ENCODE results near the gene MPRIP.
"Not testable (repeated sequence)": the region's sequence is repeated elsewhere in the genome, so short reads cannot be mapped to it uniquely, and the experiment has no call there.

MPRIP gene

GRCh38 chr17:17153709-17154108, 111.5 kb downstream of the MPRIP start:
- DNase-seq = no peak

GRCh38 chr17:17154556-17154955, 112.3 kb downstream of the MPRIP start:
- no peak for DNase-seq

GRCh38 chr17:17154981-17155380, 112.7 kb downstream of the MPRIP start:
- DNase-seq = peak; percentile 32

GRCh38 chr17:17155568-17155967, 113.3 kb downstream of the MPRIP start:
- DNase-seq = no peak

- DNase-seq = no peak
Measured at GRCh38 chr17:17156107-17156506, 113.8 kb downstream of the MPRIP start.

GRCh38 chr17:17156511-17156910, 114.3 kb downstream of the MPRIP start:
- no peak for DNase-seq

GRCh38 chr17:17157041-17157440, 114.8 kb downstream of the MPRIP start:
- DNase-seq = no peak

GRCh38 chr17:17158506-17158905, 116.2 kb downstream of the MPRIP start:
- DNase-seq = not testable (repeated sequence)

- DNase-seq = no peak
Measured at GRCh38 chr17:17159571-17159970, 117.3 kb downstream of the MPRIP start.

GRCh38 chr17:17161121-17161520, 118.9 kb downstream of the MPRIP start:
- no peak for DNase-seq

GRCh38 chr17:17161759-17162158, 119.5 kb downstream of the MPRIP start:
- no peak for DNase-seq

GRCh38 chr17:17164156-17164555, 121.9 kb downstream of the MPRIP start:
- no peak for DNase-seq

- DNase-seq = no peak
Measured at GRCh38 chr17:17164676-17165075, 122.4 kb downstream of the MPRIP start.

- DNase-seq = no peak
Measured at GRCh38 chr17:17165666-17166308, 123.5 kb downstream of the MPRIP start.

GRCh38 chr17:17166446-17166845, 124.2 kb downstream of the MPRIP start:
- DNase-seq = no peak

- no peak for DNase-seq
Measured at GRCh38 chr17:17167356-17167755, 125.1 kb downstream of the MPRIP start.

GRCh38 chr17:17167986-17168385, 125.7 kb downstream of the MPRIP start:
- DNase-seq = no peak

GRCh38 chr17:17168401-17168800, 126.1 kb downstream of the MPRIP start:
- no peak for DNase-seq

GRCh38 chr17:17169396-17169795, 127.1 kb downstream of the MPRIP start:
- no peak for DNase-seq

GRCh38 chr17:17170346-17170985, 128.2 kb downstream of the MPRIP start:
- no peak for DNase-seq

- no peak for DNase-seq
Measured at GRCh38 chr17:17171186-17171585, 128.9 kb downstream of the MPRIP start.

GRCh38 chr17:17172001-17172939, 130.0 kb downstream of the MPRIP start:
- peak; percentile 39 for DNase-seq

- no peak for DNase-seq
Measured at GRCh38 chr17:17172990-17173389, 130.7 kb downstream of the MPRIP start.

- DNase-seq = no peak
Measured at GRCh38 chr17:17173921-17174320, 131.7 kb downstream of the MPRIP start.

All from hematopoietic multipotent progenitor cell treated with erythropoietin and hydrocortisone succinate and interleukin-3 and kit ligand, for 6 days (in vitro differentiated cells).